ENCODE measurements around the gene RMND5A.

RMND5A gene

DNA sequence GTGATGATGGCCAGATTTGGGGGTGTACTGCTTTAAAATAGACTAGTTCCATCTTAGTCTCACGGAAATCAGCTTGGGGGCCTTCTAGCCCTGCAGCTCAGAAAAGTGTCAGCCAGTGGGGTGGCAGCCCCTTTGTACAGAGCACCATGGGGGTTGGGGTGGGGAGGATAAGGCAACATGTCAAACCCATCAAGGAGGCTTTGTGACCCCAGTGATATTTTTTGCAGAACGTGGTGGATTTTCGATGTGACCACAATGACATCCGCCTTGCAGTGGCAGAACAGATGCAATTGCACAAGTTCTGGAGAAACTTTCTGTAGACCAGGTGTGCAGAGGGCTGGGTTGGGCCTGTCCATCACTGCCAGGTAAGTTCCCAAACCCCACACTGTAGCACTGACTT is 73.7 kb downstream of the RMND5A start:
- H3K4me1 ChIP-seq (ENCODE audit: control insufficient read depth, insufficient read depth, low read length) = peaks cover 5% of the 10 kb centered on the region; the same call in 1 of the 2 replicates
- H3K9me3 ChIP-seq (ENCODE audit: control insufficient read depth, insufficient read depth, low read length) = peaks cover 3% of the 10 kb centered on the region; the same call in 1 of the 2 replicates
- no peak overlapping the region for H3K9ac ChIP-seq (ENCODE audit: low read depth, low read length)
- H3K36me3 ChIP-seq (ENCODE audit: control insufficient read depth, insufficient read depth, low read length) = no peaks in the 10 kb centered on the region
- H3K27me3 ChIP-seq (ENCODE audit: control insufficient read depth, insufficient read depth, low read length) = peaks cover 52% of the 10 kb centered on the region
- no peak overlapping the region for H3K27ac ChIP-seq (ENCODE audit: low read depth, low read length)
- H3K4me3 ChIP-seq (ENCODE audit: low read depth, low read length) = no peak overlapping the region

DNA sequence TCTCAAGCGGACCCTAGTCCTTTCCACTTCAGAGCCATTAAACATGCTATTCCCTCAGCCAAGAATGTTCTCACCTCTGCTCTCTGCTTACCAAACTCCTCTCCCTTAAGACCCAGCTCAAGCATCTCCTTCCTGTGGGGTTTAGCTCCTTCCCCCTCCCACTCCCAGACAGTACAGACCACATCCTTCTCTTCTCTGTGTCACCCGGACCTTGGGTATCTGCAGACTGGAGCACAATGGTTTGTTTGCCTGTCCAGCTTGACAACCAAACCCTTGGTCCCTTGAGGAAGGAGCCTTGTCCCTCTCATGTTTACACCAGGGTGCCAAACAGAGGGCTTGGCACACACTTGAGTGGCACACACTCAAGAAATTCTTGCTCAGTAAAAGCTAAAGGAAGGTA is 74.8 kb downstream of the RMND5A start:
- Histone ChIP-seq H3K9ac (ENCODE audit: low read depth, low read length) (no peak overlapping the region), H3K9me3 (ENCODE audit: control insufficient read depth, insufficient read depth, low read length) (peaks cover 3% of the 10 kb centered on the region; the same call in 1 of the 2 replicates), H3K4me1 (ENCODE audit: control insufficient read depth, insufficient read depth, low read length) (peaks cover 5% of the 10 kb centered on the region; the same call in 1 of the 2 replicates), H3K27me3 (ENCODE audit: control insufficient read depth, insufficient read depth, low read length) (peaks cover 41% of the 10 kb centered on the region), H3K36me3 (ENCODE audit: control insufficient read depth, insufficient read depth, low read length) (no peaks in the 10 kb centered on the region), H3K27ac (ENCODE audit: low read depth, low read length) (no peak overlapping the region), H3K4me3 (ENCODE audit: low read depth, low read length) (no peak overlapping the region)

DNA sequence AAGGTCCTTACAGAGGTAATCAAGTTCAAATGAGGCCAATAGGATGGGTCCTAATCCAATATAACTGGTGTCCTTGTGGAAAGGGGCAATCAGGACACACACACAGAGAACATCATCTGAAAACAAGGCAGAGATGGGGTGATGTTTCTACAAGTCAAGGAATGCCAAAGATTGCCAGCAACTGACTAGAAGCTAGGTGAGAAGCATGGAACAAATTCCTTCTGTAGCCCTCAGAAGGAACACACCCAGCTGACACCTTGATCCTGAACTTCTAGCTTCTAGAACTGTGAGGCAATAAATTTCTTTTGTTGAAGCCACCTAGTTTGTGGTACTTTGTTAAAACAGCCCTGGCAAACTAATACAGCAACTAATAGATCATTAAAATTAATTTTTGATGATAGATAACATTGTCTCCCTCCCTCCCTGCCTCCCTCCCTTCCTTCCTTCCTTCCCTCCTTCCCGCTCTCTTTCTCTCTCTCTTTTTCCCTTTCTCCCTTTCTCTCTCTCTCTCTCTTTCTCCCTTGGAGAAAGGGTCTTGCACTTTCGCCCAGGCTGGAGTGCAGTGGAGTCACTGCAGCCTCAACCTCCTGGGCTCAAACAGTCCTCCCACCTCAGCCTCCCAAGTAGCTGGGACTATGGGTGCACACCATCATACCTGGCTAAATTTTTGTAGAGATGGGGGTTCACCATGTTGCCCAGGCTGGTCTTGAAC is 80.9 kb downstream of the RMND5A start:
- Histone ChIP-seq H3K9ac (ENCODE audit: low read depth, low read length) (no peak overlapping the region), H3K27ac (ENCODE audit: low read depth, low read length) (no peak overlapping the region), H3K4me1 (ENCODE audit: control insufficient read depth, insufficient read depth, low read length) (no peaks in the 10 kb centered on the region), H3K9me3 (ENCODE audit: control insufficient read depth, insufficient read depth, low read length) (peaks cover under 1% of the 10 kb centered on the region; the same call in 1 of the 2 replicates), H3K4me3 (ENCODE audit: low read depth, low read length) (no peak overlapping the region), H3K27me3 (ENCODE audit: control insufficient read depth, insufficient read depth, low read length) (no peaks in the 10 kb centered on the region), H3K36me3 (ENCODE audit: control insufficient read depth, insufficient read depth, low read length) (no peaks in the 10 kb centered on the region)

DNA sequence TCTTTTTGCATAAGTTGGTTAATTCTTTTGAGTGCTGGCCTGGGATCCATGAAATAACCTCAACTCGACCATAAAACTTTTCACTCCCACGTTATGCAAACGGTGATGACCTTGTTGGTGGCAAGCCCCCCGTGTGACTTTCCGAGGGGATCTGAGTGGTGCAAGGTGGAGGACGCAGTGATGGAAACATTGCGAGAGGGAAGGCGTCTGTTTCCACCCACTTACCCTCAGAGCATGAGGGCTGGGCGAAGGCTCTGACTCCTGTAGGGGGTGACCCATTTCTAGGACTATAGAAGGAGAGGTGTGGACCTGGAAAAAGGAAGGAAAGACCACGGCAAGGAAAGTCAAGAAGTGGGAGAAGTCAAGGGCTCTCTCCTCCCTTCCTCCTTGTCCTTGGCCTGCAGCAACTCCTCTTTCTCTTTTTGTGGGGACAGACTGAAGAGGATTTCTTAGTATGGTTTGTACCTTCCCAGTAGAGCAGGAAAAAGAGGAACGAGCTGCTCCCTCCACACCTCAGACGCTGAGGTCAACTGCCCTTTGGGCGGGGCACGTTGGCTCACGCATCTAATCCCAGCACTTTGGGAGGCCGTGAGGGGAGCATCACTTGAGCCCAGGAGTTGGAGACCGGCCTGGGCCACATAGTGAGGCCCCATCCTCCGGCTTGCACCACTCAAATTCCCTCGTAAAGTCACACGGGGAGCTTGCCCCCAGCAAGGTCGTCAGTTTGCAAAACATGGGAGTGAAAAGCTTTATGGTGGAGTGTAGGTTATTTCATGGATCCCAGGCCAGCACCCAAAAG is 86.2 kb downstream of the RMND5A start:
- Histone ChIP-seq H3K9ac (ENCODE audit: low read depth, low read length) (no peak overlapping the region), H3K4me1 (ENCODE audit: control insufficient read depth, insufficient read depth, low read length) (no peaks in the 10 kb centered on the region), H3K27me3 (ENCODE audit: control insufficient read depth, insufficient read depth, low read length) (peaks cover 26% of the 10 kb centered on the region), H3K9me3 (ENCODE audit: control insufficient read depth, insufficient read depth, low read length) (no peaks in the 10 kb centered on the region), H3K36me3 (ENCODE audit: control insufficient read depth, insufficient read depth, low read length) (no peaks in the 10 kb centered on the region), H3K4me3 (ENCODE audit: low read depth, low read length) (no peak overlapping the region), H3K27ac (ENCODE audit: low read depth, low read length) (no peak overlapping the region)

DNA sequence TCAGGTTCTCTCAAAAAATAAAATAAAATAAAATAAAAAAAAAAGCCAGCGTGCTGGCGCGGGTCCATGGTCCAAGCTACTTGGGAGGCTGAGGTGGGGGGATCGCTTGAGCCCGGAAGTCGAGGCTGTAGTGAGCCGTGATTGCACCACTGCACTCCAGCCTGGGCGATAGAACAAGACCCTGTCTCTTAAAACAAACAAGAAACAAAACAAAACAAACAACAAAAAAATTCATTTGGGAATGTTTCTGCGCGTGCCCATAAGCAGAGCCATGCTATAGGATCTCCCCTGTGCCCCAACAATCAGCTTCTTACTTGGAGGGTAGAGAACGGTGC is 87.0 kb downstream of the RMND5A start:
- peaks cover 26% of the 10 kb centered on the region for H3K27me3 ChIP-seq (ENCODE audit: control insufficient read depth, insufficient read depth, low read length)
- no peak overlapping the region for H3K9ac ChIP-seq (ENCODE audit: low read depth, low read length)
- no peak overlapping the region for H3K27ac ChIP-seq (ENCODE audit: low read depth, low read length)
- peak overlapping the region; percentile 63 for H3K4me3 ChIP-seq (ENCODE audit: low read depth, low read length)
- no peaks in the 10 kb centered on the region for H3K36me3 ChIP-seq (ENCODE audit: control insufficient read depth, insufficient read depth, low read length)
- H3K4me1 ChIP-seq (ENCODE audit: control insufficient read depth, insufficient read depth, low read length) = no peaks in the 10 kb centered on the region
- H3K9me3 ChIP-seq (ENCODE audit: control insufficient read depth, insufficient read depth, low read length) = no peaks in the 10 kb centered on the region

DNA sequence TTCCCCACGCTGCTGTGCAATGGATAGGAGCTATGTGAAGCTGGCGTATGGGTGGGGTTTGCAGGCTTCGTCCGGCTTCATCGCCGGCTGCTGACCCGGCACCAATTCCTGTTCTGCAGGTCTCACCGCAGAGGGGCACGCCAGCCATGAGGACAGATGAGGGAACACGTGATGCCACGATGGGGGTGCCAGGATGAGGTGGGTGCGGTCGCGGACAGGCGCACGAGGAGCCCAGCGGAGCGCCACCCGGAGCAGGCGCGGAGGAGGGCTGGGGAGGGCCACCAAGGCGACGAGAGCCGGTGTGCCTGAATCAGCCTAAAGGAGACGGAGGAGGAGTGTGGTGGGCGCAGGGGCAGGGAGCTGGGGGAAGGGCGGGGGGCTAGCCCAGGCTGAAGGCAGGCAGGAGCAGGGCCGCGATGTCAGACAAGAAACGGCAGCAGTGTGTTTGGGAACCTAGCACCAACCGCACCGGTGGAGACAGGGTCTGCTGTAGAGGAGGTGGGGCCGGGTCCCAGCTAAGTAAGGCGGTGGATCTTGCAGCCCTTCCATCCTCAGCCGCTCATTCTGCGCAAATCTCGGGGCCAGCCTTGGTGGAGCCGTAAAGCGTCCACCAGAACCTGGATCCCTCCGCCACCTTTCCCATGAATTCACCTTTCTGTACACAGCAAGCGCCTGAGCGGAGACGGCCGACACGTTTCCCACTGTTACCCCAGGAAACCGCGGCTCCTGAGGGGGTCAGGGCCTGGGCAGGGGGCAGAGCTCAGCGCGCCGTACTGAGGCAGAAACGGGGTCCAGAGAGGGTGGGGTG is 87.6 kb downstream of the RMND5A start:
- H3K9me3 ChIP-seq (ENCODE audit: control insufficient read depth, insufficient read depth, low read length) = no peaks in the 10 kb centered on the region
- H3K36me3 ChIP-seq (ENCODE audit: control insufficient read depth, insufficient read depth, low read length) = no peaks in the 10 kb centered on the region
- H3K27me3 ChIP-seq (ENCODE audit: control insufficient read depth, insufficient read depth, low read length) = peaks cover 26% of the 10 kb centered on the region
- no peak overlapping the region for H3K27ac ChIP-seq (ENCODE audit: low read depth, low read length)
- H3K9ac ChIP-seq (ENCODE audit: low read depth, low read length) = no peak overlapping the region
- peak overlapping the region; percentile 63 for H3K4me3 ChIP-seq (ENCODE audit: low read depth, low read length)
- H3K4me1 ChIP-seq (ENCODE audit: control insufficient read depth, insufficient read depth, low read length) = no peaks in the 10 kb centered on the region

DNA sequence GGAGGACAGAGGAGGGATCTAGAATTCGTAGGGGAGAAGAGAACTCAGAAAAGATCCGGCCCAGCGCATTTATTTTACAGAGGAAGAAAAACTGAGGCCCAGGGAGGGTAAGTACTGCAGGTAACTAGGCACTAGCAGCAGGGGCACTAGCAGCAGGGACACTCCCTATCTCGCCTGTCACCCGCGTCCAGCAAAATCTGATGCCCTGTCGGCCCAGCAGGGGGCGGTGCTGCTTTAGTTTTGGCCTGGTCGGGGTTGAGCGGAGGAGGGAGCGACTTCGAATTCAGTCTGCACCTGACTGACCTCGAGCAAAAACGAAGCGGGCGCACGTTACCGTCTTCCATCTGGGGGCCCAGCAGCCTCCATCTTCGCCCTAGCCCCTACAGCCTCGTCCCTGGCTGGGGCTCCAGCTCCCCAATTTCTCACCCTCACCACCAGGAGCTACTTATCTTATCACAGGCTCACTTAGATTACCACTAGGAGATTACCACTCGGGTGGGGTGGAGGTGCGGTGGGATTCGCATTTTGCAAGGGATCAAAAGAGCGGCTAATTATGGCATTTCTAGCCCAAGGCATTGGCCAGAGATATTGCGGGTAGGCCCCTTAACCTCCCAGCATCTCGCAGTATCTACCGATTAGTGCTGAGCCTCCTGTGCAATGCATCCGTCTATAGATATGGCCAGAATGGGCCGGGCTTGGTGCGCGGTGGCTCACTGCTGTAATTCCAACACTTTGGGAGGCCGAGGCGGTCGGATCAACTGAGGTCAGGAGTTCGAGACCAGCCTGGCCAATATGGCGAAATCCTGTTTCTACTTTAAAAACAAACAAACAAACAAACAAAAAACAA is 88.4 kb downstream of the RMND5A start:
- Histone ChIP-seq H3K4me1 (ENCODE audit: control insufficient read depth, insufficient read depth, low read length) (no peaks in the 10 kb centered on the region), H3K27me3 (ENCODE audit: control insufficient read depth, insufficient read depth, low read length) (peaks cover 26% of the 10 kb centered on the region), H3K9ac (ENCODE audit: low read depth, low read length) (no peak overlapping the region), H3K27ac (ENCODE audit: low read depth, low read length) (no peak overlapping the region), H3K4me3 (ENCODE audit: low read depth, low read length) (peak overlapping the region; percentile 63), H3K36me3 (ENCODE audit: control insufficient read depth, insufficient read depth, low read length) (no peaks in the 10 kb centered on the region), H3K9me3 (ENCODE audit: control insufficient read depth, insufficient read depth, low read length) (no peaks in the 10 kb centered on the region)

DNA sequence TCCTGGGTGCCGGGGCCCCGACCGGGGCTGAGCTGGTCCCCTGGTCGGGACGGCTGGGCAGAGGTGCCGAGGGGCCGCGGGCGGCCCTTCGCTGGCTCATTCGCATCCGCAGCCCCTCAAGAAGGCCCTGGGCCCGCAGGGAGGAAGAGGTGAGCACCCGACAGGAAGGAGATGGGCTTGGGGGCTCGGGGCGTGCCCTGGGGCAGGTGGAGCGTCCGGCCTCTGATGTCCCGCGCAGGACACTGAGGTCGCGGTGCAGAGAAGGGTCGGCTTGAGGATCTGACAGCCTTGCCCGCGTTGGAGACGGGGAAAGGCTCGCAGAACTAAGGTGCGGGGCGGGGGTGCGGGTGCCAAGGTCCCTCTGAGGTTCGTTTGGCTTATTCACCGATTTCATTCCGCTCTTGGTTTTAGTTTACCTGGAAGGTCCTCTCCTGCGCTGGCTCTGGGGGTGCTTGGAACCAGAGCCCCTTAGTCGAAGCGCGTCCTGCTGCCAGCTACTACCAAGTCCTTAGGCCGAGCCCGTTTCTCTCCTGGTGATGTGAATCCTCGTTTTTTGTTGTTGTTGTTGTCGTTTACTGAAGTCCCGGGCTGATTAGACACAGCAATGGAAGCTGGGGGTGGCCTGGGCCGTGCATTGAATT is 89.5 kb downstream of the RMND5A start:
- Histone ChIP-seq H3K4me1 (ENCODE audit: control insufficient read depth, insufficient read depth, low read length) (no peaks in the 10 kb centered on the region), H3K36me3 (ENCODE audit: control insufficient read depth, insufficient read depth, low read length) (no peaks in the 10 kb centered on the region), H3K27ac (ENCODE audit: low read depth, low read length) (no peak overlapping the region), H3K27me3 (ENCODE audit: control insufficient read depth, insufficient read depth, low read length) (peaks cover 26% of the 10 kb centered on the region), H3K9me3 (ENCODE audit: control insufficient read depth, insufficient read depth, low read length) (no peaks in the 10 kb centered on the region), H3K4me3 (ENCODE audit: low read depth, low read length) (no peak overlapping the region), H3K9ac (ENCODE audit: low read depth, low read length) (no peak overlapping the region)

DNA sequence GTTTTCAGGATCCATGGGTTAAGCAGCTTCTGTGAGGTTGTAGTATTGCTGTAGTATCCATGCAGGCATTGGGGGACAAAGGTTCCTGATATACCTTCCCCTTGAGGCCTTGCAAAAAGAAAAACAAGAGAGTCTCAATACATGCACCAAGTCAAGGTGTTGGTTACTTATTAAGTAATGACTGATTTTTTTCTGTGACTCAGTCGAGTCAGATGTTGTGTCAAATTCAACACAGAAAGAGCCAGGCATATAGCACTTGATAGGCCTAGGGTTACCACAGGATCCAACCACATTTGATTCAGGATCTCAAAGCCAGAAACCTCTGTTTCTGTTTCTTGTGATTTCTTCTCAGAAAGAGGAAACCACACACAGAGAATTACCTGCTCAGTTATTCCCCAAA is 95.5 kb downstream of the RMND5A start:
- Histone ChIP-seq H3K36me3 (ENCODE audit: control insufficient read depth, insufficient read depth, low read length) (no peaks in the 10 kb centered on the region), H3K9me3 (ENCODE audit: control insufficient read depth, insufficient read depth, low read length) (no peaks in the 10 kb centered on the region), H3K27me3 (ENCODE audit: control insufficient read depth, insufficient read depth, low read length) (no peaks in the 10 kb centered on the region), H3K27ac (ENCODE audit: low read depth, low read length) (no peak overlapping the region), H3K9ac (ENCODE audit: low read depth, low read length) (no peak overlapping the region), H3K4me3 (ENCODE audit: low read depth, low read length) (no peak overlapping the region), H3K4me1 (ENCODE audit: control insufficient read depth, insufficient read depth, low read length) (no peaks in the 10 kb centered on the region)

Data from HUES48 (cell line).